Hindlimb muscle (tissue), 1 donor: ENCODE measurements around the gene FAM76B. TPM values are rescaled to one million over a fixed set of nuclear protein-coding genes. Genes with fewer than 3 reads are reported as not detected.
A peak's percentile ranks its signal among the peaks of the same experiment; 100 is the strongest.

ENCODE experiments used
- DNase-seq: peaks from one replicate; pipeline ENCODE4 v3.0.0-alpha.2; 2013
- polyA plus RNA-seq: library from polyadenylated mRNA; unstranded; fragments of 120-200 nt; gene quantifications from one replicate; pipeline ENCODE4 v1.2.1, GENCODE V29; 2013; ENCODE audit not compliant: insufficient read length

The FAM76B gene
- polyA plus RNA-seq, 1 donor, result 23.3 TPM

DNA sequence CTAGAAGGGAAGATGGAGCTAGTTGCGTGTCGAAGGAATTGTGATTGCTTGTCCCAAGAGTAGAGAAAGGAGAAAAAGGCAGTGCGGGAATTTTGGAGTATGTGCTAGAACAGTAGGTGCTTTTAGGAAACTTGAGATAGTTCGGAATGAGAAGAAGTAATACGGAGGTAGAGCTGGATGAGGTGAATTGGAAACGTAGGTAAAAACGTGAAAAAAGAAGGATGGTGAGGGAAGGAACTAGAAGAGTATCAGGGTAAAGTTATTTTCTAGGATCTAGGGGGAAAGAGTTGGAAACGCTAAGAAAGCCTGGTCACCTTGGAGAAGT lies 2.1 kb upstream of the FAM76B start:
- DNase-seq, result no peak

DNA sequence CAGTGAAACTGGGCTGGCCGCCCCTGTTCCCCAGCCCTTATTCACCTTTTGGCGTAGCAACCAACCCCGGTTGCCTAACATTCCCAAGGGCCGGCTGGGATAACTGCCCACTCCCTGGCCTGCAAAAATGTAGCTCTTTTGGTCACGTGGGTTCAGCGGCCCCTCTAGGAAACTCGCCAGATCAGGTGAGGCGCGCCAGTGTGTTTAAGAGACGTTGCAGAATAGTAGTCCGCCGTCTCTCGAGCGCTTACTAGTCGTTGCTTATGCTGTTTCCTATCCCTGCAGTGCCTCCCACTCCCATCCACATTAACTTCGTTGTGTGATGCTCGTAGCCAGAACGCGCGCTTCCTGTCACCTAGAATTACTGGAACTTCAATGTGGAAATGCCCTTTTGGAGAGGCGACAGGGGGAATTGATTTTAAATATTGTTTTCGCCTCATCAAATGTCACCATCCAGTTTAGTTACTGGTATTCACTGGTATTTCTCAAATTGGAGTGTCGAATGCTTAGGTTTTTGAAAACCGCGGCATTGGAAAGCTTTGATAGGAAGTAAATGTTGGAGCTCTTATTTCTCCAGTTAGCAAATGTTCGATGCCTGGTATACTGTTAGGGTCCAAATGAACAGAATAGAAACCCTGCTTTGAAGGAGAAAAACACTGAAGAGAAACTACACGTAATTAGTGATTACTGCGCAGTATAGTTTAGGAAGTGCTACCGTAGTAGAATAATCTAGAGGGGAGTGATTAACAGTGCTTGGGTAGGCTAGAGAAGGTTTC lies 1.5 kb upstream of the FAM76B start:
- DNase-seq, result peak; percentile 74

DNA sequence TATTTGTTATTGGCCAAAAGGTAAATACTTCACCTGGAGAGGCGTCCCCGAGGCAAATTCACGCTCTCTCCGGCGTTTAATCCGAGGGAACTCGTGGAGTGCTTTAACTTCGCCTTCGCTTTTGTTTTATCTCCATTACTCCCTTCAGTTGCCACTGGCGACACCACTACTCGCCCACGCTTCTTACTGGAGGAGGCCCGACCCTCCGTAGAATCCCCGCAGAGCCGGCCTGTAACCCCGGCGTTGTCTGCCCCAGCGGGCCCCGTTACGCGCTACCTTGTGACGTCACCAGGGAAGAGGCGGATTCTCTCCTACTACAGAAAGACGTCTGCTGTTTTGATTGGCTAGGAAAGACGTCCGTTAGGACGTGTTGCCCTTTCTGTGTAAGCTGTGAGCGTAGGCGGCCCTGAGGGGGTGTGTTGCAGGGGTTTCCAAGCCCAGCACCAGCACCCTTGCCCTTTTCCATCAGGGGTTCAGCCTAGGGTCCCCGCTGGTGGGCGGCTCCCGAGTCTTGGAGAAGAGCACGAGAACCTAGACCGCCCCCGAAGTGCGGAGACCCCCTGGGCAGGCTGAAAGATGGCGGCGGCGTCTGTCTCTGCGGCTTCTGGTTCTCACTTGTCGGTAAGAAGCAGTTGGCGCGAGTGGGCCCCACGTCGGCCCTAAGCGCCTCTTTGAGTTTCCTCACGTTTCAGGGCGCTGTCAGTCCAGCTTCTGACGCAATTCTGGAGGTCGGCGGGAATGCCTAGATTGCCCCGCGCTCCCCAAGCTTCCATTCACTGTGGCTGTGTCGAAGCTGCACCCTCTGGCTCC lies 746 bp upstream of the FAM76B start, which contains the start of gene CEP57:
CEP57 (plus strand) TSS at position 376 of the 810 bp plus-strand sequence; CDS start at position 577, 201 bp downstream.
- peak; percentile 98 for DNase-seq

DNA sequence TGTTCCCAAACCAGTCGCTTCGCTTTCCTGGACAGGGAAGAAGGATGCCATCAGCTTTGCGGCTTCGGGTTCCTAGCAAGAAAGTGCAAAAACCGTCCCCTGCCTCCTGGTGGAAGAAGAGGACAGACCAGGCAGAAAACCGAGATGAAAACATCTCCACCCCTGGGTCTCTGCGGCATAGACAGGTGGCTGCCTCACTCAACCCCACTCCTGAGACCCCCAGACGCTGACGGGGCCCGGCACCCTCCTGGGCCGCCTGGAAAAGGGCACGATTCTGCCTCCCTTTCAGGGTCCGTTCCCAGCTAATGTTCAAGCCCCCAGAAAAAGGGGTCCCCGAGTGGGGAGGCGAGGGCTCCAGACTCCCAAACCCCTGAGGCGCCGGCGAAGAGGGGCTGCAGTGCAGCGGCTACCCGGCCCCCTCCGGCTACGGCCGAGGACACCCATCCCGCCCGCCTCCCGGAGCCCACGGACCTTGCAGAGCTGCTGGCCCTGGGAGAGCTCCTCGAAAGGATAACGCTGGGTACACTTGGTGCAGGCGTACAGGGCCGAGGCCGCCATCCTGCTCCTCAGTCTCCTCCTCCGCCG lies 569 bp downstream of the FAM76B start:
- DNase-seq, result peak; percentile 30

DNA sequence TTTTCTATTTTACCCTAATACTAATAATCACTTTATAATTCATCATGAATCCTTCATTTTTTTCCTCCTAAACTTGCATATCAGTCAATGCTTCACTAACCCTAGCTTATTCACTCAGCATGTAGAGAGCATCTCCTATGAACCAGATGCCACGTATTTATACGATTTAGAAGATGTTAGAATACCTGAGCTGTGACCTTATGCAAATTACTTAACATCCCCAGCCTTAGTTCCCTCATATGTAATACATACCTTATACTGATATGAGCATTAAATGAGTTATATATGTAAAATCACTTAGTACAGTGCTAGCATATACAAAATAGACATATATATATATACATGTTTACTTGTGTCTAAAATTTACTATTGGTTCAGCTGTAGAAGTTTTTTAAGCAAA lies 9.0 kb downstream of the FAM76B start:
- DNase-seq, result no peak

DNA sequence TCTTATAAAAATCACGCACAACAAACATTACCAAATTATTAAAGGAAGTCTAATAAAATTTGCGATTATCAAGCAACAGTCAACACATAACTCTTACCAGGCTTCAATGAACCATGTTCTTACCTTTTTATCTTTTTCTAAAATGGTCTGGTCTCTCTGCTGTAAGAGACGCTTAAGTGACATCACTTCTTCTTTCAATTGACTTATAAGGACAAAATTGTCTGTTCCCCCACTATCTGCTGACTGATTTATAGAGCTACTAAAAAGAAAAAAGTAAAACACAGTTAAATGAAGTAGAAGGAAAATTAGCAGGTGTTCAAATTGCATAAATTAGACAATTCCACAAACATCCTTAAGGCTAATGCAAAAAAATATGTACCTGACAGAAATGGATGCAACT lies 10.9 kb downstream of the FAM76B start:
- no peak for DNase-seq

DNA sequence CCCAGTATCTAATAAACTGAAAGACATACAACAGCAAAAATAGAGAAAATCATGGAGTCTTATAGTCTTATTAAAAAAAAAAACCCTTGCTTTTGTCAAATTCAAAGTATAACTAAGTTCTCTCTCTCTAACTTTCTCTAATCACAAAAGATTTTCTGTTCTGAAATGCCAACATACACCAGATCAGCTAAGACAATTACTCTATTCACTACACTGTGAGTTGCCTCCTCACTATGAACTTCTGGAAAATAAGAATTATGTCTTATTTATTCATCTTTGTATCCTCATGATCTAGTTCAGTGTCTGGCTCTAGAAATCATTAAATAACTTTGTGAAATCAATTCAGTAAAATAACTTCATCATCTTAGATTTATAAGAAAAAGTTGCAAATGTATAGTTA lies 12.7 kb downstream of the FAM76B start:
- DNase-seq, result no peak

DNA sequence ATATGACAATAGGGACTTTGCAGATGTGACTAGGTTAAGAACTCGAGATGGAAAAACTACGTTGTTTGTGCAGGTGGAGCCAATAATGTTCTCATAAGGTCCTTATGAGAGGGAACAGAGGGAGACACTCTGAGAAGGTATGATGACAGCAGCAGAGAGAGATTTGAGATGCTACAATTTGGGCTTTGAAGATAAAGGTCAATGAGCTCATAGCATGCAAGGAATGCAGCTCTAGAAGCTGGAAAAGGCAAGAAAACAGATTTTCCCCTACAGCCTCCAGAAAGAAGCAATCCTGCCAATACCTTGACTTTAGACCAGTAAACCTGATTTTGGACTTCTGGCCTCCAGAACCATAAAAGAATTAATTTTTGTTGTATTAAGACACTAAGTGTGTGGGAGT lies 21.1 kb downstream of the FAM76B start:
- no peak for DNase-seq

DNA sequence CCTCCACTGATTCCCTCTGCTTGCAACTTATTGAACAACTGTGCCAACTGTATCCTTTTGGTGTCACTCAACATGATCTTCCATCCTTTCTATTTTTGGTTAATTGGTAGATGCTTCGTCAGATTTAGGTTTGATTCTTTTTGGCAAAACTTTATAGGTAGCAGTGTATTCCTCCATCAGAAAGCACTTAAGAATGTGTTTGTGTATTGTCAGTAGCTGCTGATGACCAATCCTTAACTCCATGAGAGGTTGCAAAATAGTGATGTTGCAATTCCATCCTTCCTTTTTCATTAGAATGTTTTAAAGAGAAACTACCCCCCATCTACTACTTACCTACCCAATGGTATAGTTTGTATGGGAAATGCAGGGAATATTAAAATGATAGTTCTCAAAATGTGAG lies 22.1 kb downstream of the FAM76B start:
- DNase-seq, result no peak

DNA sequence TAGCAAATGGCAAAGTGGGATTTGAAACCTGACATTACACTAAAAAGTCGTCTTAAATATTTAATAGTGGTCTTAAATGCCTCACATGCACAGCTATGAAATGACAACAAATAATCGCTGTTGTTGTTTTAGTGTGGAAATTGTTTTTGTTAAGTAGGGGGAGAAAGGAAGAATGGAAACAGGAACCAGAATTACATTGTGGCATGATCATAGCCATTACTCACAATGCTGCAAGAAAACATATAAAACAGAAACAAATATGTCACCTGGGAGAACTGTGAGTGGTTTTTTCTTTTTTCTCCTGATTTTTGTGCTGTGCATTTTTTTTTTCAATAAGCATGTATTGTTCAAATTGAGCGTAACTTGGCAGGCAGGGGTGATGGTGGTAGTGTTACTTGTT lies 22.9 kb downstream of the FAM76B start:
- DNase-seq, result no peak

DNA sequence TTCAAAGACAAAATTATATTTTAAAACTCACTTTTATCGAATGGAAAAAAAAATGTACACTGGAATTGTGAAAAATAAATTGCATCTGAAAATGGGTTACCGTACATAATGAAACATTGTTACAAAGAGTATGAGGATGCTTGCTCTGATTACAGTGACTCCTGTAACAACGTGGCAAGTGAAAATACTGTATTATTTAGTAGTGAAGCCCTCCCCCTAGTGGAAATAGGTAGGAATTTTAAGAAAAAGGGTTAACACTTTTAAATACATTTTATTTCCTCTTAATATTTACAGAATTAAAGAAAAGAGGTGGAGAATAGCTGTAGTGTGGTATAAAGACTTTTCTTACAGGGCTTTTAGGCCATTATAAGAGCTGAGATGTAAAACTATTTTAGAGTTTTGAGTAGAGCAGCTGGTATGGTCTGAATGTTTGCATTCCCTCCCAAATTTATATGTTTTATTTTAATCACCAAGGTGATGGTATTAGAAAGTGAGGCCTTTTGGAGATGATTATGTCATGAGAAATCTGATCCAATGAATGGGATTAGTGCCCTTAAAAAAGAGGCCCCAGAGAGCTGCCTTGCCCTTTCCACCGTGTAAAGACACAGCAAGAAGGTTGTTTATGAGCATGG lies 25.2 kb downstream of the FAM76B start:
- peak; percentile 50 for DNase-seq

DNA sequence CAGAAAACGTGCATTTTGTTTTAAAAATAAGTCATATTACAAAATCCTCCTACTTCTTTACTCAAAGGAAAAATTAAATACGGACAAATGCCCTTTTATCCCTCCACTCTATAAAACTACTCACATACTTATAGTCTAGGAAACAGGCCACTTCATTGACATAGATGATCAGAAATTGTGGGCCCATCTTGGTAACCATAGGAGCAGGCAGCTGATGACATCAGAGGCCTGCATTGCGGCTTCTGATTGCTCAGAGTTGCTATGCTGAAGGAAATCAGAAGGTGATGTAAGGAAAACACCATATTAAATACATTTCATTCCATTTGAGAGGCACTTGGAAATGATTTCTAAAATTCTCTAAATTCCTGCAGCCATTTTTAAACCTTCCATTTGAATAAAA lies 27.0 kb downstream of the FAM76B start:
- no peak for DNase-seq

DNA sequence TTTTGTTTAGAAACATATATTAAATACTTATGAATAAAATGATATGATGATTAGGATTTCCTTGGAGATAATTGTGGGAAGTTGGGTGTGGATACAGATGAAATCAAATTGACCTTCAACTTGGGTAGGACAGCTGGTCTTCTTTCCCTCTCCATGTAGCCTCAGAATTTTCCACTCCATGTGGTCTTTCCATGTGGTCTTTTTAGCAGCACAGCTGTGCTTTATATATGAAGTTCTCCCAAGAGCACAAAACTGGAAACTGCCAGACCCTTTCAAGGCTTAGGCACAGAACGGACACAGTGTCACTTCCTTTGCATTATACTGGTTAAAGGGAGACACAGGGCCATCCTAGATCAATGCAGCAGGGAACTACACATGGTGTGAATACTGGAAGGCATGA lies 28.6 kb downstream of the FAM76B start:
- no peak for DNase-seq

DNA sequence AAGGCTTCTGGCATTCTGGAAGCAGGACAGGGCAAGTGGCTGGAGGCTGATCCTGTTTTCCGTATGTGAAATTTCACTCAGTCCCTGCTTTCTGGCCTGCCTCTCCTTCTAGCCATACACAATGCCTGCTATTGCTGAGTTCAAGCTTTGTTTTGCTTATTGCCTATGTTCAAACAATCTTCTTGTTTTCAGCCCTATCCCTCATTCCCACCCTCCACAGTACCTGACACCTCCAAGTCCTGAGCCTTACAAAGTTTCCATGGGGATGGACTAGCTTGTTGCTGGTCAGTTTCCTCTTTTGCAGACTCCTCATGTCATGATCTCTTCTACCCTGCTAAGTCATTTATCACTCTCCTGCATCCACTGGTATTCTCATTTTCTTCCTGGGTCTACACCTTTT lies 38.1 kb downstream of the FAM76B start:
- no peak for DNase-seq

DNA sequence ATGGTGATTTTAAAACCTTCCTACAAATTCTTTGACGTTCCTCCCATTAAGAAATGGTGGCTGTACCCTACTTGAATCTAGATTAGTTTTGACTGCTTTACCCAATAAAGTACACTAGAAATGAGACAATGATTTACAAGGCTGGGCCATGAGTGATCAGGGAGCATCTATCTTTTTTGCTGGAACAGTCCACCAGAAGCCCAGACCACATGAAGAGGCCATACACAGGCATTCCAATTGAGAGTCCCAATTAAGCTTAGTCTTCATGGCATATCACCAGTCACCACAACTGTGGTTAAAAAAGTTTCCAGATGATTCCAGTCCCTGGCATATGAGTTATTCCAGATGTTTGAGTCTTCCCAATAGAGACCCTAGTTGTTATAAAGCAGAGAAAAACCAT lies 39.5 kb downstream of the FAM76B start:
- no peak for DNase-seq

DNA sequence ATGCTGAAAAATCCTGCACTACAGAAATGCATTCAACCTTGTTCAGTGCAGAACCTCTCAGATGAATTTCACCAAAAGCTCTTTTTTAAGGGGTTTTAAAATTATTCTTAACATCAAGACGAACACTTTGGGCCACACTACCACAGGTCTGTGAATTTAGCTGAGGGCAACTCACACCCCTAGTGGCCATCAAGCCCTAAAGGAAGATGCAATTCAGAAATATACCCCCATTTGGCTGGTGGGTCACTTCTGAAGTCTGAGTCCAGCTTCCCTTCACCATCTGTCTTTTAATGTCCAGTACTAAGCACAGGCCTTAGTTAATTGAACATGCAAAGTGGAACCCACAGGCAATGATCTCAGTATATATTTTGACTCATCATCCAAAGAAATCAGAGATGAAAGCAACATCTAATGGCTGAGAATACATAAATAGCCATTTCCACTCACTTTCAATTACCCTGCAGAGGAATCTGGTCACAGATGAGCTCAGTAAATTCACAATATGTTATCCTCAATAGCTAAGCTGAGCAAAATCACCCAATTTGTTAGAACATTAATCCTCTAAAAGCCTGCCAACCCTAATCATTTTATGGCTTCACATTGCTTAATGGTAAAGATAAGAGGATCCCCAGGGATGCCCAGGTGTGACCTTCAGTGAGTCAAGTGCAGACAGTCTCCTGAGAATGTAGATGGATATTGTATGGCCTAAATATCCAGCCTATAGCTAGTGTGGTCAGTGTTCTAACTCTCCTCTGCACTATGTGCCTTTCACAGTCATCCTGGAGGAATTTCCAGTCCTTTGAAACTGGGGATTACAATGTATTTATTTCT lies 50.3 kb downstream of the FAM76B start:
- DNase-seq, result no peak

DNA sequence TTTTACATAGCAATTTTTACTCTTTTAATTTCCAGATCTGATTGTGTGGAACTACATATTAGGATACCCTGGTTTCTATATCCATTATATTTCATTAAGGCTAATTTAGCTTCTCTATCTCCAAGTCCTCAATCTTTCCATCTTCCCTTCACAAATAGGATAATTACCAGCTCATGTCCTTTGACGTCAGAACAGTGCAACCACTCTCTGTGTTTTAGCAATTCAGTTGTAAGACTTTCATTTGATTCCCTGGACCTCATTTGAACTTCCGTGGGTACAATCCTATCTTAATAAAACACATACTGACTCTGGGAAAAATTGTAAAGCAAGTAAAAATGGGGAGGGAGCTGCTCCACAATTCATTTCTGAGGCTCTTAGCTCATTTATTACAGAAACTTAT lies 52.8 kb downstream of the FAM76B start:
- DNase-seq, result no peak

DNA sequence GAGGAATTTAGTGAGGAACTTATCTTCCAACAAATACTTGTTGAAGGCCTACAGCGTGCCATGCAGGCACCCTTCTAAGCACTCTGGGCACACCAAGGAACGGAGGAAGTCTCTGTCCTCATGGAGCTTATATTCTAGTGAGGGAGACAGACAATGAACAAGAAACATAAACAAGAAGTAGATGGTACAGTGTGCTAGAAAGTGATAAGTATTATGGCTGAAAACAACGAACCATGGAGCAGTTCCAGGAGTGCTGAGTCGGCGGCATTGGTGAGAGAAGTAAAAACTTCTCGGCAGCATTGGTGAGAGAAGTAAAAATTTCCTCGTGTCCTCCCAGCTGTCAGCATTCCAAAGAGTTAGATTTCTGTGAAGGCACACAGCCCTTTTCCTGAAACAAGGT lies 53.2 kb downstream of the FAM76B start:
- DNase-seq, result no peak

DNA sequence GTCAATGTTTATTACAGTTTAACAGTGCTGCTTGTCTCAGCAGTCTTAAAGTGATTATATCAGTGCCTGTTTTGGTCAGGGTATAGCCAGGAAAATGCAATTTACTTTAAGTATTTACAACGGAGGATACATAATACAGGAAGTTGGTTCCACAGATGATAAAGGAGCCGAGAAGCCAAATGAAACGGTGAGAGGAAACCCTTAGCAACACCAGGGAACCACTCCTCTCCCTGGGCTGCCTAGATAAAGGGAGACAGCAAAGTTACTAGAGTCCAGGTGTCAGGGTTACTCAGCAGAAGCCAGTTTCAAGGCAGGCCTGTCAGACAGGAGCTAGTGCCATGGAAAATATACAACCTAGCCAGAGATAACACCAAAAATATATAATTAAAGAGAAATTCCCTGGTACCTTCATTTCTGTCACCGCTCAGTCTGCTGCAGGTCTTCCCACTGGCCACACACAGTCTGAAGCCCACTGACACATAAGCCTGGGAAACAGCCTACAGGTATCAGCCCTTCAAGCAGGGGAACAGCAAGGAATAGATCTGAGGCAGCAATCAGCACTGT lies 55.5 kb downstream of the FAM76B start:
- no peak for DNase-seq

DNA sequence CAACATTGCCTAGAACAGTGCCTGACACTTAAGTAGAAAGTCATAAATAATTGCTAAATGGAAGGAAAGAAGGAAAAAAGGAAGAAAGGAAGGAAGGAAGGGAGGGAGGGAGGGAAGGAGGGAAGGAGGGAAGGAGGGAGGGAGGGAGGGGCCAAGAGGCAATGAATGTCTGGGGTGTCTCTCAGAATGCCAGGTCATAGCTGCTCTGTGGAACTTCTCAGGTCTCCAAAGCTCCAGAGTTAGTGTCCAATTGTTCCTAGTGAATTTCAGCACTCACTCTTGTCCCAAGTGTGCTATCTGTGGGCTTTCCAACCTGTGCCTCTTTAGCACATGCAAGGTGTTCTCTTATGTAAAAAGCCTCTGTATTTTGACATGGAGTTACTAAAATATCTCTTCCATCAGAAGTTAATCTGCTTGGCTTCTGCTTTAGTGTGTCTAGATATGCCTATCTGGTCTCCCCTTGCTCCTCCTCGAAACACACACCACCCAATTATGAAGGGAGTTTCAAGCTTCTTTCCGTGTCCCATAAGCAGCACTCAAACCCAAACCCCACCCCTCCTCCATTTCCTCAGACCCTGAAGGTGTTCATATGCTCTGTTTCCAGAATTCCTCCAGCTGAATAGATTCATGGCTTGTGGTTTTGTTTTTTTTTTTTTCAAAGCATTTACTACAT lies 56.5 kb downstream of the FAM76B start:
- DNase-seq, result no peak

DNA sequence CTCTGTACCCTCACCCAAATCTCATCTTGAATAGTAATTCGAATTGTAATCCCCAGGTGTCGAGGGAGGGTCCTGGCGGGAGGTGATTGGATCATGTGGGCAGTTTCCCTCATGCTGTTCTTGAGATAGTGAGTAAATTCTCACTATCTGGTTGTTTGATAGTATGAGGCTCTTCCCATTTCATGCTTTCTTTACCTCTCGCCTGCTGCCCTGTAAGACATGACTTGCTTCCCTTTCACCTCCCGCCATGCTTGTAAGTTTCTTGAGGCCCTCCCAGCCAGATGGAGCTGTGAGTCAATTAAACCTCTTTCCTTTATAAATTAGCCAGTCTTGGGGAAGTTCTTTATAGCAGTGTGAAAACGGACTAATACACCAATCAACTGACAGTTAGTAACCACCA lies 60.1 kb downstream of the FAM76B start:
- DNase-seq, result no peak
